Activated gamma-delta T cell treated with anti-CD3 and anti-CD28 coated beads, Interleukin-2, amount 50 U/mL, for 16 hours (primary cell): Measurements from ENCODE around the gene UGT1A10.
"Not testable (repeated sequence)": the region's sequence is repeated elsewhere in the genome, so short reads cannot be mapped to it uniquely, and the experiment has no call there.

Source experiments
- DNase-seq: peaks from one replicate; pipeline ENCODE4 v3.0.0-alpha.2; 2020; ENCODE audit warnings: low read depth

The UGT1A10 gene

DNA sequence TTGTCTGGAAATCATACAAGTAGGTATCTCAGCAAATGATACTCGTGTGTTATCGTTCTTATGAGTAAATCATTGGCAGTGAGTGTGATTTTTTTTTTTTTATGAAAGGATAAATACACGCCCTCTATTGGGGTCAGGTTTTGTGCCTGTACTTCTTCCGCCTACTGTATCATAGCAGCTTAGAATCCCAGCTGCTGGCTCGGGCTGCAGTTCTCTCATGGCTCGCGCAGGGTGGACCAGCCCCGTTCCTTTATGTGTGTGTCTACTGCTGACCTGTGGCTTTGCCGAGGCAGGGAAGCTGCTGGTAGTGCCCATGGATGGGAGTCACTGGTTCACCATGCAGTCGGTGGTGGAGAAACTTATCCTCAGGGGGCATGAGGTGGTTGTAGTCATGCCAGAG, at the start of gene UGT1A10:
TSS of gene UGT1A10 (plus strand) at position 143 of the 400 bp plus-strand sequence. CDS start at position 218, 75 bp downstream.
- DNase-seq = not testable (repeated sequence)

DNA sequence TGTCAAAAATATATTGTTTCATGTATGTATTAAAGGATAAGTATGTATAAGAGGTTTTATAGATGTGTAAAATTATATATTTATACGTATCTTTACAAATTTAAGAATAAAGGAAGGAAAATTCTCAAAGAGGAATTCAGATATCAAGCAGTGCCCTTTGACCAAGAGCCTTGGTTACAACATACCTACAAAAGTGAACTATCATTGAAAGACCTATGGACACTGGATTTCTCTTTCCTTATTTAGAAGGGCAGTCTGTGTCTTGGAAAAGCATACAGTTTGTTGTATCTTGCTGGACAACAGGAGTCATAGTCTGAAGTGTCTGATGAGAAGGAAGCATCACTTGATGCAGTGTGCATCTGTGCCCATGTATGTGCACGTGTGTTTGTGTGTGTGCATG, 47.8 kb upstream of the UGT1A10 start:
- DNase-seq = no peak

DNA sequence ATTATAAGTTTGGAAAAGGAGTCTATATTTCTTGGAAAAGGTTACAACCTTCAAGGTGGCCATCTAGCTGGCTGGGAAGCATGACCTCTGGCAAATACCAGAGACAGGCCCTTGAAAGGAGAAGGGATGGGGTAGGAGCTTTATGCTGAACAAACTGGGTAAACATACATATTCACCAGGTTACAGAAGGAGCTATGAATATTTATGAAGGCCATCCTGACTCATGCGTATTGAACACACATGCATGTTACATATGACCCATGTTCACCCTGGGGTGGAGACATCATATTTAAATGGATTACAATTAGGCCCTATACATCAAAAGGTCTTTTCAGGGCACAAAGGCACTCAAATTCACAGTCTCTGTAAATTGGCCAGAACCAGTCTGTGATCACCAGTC, 43.5 kb upstream of the UGT1A10 start:
- DNase-seq = not testable (repeated sequence)

DNA sequence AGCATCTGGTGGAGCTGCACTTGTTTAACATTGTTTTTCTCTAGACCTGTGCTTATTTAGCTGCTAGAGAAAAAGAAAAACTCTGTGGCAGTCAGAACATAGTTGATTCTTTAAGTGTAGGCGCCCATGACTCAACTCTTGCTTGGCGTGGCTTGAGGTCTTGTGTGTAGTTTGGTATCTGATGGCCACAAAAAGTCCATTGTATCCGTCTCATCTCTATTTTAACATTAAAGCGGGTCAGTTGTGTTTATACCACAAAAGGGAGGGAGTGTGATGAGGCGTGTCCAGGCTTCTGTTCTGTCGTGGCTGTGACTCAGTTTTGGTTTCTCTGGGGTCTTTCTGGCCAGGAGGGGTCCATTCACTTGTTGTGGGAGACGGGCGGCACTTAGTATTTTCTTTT, 43.0 kb upstream of the UGT1A10 start:
- DNase-seq = no peak

DNA sequence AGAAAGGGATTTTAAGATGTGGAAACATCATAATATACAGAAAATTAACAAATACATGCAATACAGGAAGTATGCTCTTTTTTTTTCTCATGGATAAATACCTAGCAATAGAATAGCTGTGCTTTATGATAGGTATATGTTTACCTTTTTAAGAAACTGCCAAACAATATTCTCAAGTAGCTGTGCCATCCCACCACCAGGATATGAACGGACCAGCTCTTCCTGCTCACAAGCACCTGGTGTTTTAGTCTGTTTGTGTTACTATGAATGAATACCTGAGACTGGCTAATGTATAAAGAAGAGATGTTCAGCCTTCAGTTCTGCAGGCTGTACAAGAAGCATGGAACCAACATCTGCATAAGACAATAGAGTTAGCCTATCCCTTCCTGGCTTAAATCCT, 38.7 kb upstream of the UGT1A10 start:
- no peak for DNase-seq

DNA sequence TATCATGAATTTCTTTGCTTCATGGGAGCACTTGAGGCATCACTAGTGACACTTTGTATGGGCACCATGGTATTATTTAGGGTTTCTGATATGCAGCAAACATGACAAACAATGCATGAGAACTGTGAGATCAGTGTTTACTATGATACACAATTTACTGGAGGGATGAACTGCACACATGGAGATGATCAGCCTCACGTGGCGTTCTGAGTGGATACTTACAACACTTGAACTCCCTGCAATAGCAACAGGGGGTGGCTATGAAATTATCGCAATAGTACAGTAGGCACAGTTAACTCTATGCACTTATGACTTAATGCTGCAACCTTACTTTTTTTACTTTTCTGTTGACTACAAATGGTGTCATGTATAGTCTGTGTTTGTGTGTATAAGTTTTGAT, 37.3 kb upstream of the UGT1A10 start:
- no peak for DNase-seq

DNA sequence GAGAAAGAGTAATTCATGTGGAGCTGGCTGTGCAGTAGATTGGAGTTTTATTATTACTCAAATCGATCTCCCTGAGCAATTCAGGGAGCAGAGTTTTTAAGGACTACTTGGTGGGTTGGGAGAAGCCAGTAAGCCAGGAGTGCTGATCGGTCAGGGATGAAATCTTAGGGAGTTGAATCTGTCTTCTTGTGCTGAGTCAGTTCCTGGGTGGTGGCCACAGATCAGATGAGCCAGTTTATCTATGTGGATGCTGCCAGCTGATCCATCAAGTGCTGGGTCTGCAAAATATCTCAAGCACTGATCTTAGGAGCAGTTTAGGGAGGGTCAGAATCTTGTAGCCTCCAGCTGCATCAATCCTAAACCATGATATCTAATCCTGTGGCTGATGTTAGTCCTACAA, 35.9 kb upstream of the UGT1A10 start:
- DNase-seq = no peak

DNA sequence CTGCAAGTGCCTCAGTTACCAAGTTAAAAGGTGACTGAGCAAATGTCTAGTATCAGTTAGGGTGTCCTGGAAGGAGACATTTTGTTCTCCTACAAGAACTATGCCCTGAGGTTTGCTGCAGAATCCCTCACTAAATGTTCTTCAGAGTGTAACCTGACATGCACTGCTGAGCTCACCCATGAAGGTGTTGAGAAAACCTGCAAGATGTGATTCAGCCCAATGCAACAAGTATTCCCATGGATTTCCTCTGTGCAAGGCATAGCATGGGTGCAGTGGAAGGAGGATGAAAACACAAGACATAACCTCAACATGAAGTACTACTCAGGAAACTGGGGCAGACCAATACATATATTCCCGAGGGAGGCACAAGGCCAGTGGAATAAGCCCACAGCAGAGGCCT, 34.2 kb upstream of the UGT1A10 start:
- DNase-seq = no peak

DNA sequence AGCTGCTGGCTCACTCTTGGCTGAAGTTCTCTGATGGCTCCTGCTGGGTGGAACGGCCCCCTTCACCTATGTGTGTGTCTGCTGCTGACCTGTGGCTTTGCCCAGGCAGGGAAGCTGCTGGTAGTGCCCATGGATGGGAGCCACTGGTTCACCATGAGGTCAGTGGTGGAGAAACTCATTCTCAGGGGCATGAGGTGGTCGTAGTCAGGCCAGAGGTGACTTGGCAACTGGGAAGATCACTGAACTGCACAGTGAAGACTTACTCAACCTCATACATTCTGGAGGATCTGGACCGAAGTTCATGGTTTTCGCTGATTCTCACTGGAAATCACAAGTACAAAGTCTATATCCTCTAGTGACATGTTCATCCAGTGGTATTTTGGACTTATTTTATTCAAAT, 32.7 kb upstream of the UGT1A10 start:
- DNase-seq = no peak

DNA sequence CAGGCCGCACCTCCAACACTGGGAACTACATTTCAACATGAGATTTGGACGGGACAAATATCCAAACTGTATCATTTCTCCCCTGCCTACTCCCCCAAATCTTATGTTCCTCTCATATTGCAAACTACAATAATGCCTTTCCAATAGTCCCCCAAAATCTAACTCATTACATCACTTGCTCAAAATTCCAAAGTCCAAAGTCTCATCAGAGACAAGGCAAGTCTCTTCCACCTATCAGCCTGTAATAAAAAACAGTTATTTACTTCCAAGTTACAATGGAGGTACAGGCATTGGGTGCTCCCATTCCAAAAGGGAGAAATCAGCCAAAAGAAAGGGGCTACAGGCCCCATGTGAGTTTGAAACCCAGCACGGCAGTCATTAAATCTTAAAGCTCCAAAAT, 31.4 kb upstream of the UGT1A10 start:
- DNase-seq = no peak

DNA sequence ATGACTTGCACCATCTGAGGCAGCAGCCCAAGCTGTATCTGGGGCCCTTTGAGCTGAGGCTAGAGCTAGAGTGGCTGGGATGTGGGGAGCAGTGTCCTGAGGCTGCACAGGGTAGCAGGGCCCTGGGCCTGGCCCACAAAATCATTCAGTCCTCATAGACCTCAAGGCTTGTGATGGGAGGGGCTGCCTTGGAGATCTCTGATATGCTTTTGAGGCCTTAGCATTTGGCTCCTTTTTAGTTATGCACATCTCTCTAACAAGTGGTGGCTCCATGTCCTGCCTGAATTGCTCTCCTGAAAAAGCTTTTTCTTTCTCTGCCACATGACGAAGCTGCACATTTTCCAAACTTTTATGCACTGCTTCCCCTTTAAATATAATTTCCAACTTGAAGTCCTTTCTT, 30.6 kb upstream of the UGT1A10 start:
- DNase-seq = no peak

DNA sequence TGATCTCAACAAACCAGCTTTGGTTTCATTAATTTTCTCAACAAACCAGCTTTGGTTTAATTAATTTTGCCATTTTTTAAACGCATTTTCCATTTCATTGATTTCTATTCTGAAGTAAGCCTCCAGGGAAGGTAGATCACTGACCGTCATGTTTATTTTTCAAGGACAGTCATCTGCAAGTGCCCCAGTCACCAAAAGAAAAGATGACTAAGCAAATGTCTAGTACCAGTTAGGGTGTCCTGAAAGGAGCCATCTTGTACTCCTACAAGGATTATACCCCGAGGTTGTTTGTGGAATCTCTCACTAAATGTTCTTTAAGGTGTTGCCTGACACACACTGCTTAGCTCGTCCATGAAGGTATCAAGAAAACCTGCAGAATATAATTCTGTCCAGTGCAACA, 25.0 kb upstream of the UGT1A10 start:
- DNase-seq = no peak

DNA sequence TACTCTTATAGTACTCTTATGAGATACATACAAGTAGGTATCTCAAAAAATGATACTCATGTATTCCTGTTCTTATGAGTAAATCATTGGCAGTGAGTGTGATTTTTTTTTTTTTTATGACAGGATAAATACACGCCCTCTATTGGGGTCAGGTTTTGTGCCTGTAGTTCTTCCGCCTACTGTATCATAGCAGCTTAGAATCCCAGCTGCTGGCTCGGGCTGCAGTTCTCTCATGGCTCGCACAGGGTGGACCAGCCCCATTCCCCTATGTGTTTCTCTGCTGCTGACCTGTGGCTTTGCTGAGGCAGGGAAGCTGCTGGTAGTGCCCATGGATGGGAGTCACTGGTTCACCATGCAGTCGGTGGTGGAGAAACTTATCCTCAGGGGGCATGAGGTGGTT, 18.8 kb upstream of the UGT1A10 start, which contains the start of gene UGT1A8:
TSS of gene UGT1A8 (plus strand) at position 158 of the 400 bp plus-strand sequence. CDS start at position 233, 75 bp downstream.
- not testable (repeated sequence) for DNase-seq

DNA sequence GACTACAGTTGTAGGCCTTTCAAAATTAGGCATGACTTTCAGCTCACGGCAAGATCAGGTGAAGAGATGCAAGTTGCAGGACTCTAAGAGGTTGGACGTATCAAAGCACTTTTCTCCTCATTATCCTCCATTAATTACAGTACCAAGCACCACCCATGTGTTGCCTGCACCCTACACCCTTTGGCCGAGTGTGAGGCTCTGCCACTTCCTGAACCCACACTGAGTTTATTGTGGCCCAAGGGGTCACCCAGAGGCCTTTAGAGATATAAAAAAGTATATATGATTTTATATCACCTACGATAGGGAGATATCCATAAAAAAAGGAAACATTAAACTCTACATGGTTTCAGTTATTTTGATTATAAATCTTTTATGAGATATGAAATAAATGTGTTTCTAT, 16.0 kb upstream of the UGT1A10 start:
- no peak for DNase-seq

DNA sequence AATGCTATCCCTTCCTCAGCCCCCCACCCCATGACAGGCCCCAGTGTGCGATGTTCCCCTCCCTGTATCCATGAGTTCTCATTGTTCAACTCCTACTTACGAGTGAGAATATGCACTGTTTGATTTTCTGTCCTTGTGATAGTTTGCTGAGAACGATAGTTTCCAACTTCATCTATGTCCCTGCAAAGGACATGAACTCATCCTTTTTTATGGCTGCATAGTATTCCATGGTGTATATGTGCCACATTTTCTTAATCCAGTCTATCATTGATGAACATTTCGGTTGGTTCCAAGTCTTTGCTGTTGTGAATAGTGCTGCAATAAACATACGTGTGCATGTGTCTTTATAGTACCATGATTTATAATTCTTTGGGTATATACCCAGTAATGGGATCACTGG, 14.4 kb upstream of the UGT1A10 start:
- DNase-seq = not testable (repeated sequence)

DNA sequence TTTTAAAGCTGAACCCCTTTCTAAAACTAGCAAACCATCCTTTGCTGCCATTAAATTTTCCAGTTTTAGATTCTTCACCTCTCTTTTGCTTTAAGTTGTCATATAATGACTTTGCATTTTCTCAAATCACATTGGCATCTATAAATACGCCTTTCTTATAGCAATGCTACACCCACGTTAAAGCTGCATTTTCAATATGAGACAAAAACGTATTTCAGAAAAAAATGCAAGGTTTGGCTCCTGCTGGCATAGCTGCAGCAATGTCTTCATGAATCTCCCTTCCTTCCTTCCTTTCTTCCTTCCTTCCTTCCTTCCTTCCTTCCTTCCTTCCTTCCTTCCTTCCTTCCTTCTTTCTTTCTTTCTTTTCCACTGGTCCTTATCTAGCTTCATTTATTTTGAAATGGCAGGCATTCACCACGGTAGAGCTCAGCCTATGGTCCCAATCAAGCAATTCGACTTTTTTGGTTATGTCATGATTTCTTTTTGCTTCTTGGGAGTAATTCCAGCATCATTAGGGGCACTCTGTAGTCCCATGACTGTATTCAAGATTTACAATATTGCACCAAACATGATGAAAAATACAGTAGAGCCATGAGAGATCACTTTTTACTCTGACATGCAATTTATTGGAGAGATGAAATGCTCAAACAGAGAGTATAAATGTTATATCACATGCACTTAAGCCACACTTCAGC, 8.8 kb upstream of the UGT1A10 start:
- DNase-seq = no peak

DNA sequence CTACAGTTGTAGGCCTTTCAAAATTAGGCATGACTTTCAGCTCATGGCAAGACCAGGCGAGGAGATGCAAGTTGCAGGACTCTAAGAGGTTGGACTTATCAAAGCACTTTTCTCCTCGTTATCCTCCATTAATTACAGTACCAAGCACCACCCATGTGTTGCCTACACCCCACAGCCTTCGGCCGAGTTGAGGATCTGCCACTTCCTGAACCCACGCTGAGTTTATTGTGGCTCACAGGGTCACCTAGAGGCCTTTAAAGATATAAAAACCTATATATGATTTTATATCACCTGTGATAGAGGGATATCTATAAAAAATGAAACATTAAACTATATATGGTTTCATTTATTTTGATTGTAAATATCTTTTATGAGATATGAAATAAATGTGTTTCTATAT, 2.6 kb downstream of the UGT1A10 start:
- no peak for DNase-seq

DNA sequence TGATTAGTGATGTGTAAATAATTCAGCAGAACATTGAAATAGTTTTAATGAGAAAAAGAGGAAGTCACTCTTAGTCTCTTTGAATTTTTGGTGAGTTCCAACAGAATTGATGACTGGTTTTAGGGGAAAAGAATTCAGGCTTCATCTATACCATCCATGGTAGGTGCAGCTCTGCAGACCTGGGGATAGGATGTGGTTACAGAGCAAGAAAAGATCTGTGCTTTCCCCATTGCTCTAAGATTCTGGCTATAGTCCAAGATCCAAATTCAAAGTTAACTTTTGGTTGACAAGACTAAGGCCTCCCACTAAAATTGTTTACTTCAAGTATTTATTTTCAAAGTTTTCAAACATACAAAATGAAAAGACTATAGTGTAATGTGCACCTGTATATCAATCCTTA, 3.6 kb downstream of the UGT1A10 start:
- no peak for DNase-seq

DNA sequence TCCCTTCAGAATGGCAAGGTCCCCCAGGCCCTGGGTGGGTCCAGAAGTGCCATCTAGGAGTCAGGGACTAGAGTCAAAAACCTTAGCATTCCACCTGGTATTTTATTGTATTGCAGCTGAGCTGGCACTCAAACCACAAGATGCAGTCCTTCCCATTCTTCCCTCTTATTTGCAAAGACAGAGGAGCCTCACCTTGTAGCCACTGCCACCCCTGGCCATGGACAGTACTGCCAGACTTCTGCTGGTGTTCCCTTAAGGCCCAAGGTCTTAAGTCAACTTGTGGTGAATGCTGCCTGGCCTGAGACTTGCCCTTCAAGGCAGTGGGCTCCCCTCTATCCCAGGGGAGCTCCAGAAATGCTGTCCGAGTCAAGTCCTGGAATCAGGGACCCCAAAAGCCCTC, 6.9 kb downstream of the UGT1A10 start:
- no peak for DNase-seq

DNA sequence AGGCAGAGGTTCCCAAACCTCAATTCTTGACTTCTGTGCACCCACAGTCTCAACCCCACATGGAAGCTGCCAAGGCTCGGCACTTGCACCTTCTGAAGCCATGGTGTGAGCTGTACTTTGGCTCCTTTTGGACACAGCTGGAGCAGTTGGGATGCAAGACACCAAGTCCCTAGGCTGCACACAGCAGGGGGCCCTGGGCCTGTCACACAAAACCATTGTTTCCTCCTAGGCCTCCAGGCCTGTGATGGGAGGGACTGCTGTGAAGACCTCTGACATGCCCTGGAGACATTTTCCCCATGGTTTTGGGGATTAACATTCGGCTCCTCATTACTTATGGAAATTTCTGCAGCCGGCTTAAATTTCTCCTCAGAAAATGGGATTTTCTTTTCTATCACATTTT, 9.8 kb downstream of the UGT1A10 start:
- DNase-seq = not testable (repeated sequence)

DNA sequence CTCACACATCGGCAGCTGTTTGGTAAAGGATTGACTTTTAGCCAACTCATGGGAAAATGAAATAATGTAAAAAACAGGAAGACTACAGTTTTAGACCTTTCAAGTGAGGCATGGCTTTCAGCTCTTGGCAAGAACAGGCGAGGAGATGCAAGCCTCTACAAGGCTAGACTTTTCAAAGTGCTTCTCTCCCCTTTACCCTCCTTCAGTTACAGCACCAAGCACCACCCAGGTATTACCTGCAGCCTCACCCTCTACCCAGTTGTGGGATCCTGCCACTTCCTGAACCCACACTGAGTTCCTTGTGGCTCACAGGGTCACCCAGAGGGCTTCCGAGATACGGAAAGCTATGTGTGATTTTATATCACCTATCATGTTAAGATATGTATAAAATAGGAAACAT, 14.7 kb downstream of the UGT1A10 start:
- no peak for DNase-seq

DNA sequence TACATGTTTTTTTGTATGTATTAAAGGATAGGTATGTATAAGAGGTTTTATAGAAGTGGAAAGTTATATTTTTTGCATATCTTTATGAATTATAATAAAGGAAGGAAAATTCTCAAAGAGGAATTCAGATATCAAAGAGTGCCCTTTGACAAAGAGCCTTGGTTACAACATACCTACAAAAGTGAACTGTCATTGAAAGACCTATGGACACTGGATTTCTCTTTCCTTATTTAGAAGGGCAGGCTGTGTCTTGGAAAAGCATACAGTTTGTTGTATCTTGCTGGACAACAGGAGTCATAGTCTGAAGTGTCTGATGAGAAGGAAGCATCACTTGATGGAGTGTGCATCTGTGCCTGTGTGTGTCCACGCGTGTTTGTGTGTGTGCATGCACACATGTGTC, 15.2 kb downstream of the UGT1A10 start:
- no peak for DNase-seq

DNA sequence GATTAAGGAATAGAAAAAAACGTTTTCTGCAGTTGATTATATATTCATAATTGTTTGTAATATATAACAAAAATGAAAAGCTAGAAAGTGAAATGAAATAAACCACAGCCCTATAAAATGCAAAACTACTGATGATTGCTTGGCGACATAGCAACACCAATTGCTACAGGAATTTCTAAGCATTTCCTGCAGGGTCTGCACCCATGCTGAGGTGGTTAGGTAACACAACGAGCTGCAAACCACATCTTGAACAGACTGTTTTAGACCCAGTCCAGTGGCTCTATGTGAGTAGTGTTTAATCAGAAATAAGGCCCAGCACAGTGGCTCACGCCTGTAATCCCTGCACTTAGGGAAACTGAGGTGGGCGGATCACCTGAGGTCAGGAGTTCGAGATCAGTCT, 18.3 kb downstream of the UGT1A10 start:
- DNase-seq = no peak

DNA sequence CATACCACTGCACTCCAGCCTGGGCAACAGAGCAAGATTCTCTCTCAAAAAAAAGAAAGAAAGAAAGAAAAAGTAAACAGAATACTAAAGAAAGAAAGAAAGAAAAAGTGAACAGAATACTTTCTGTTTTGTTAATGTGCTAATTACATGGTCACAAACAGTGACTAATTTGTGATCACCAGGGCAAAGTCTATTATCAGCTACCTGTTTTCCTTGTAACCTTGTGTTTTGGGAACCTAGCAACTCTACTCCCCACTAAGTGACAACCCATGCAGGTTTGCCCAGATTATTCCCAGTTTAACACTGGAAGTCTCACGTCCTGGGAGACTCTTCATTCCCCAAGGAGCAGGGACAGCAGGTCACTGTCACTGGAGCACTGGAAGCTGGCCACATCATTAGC, 18.8 kb downstream of the UGT1A10 start:
- DNase-seq = no peak
